WI38 (cell line): ENCODE results near the gene SLC36A2.
"Not testable (repeated sequence)": the region's sequence is repeated elsewhere in the genome, so short reads cannot be mapped to it uniquely, and the experiment has no call there.

ENCODE experiments used
- H3K4me3 ChIP-seq: 2 replicates; pipeline ENCODE4 v1.5.1; 2011; ENCODE audit warnings: low read depth, mild to moderate bottlenecking, control low read depth, low read length
- CTCF ChIP-seq: IDR thresholded peaks from 2 replicates; pipeline ENCODE4 v1.5.1; 2012; ENCODE audit warnings: low read depth, mild to moderate bottlenecking, control low read depth, low read length

Gene SLC36A2

GRCh38 chr5:151313357-151313756 is 34.0 kb downstream of the SLC36A2 start:
- TF ChIP-seq CTCF = no peak

GRCh38 chr5:151312756-151313324 is 34.5 kb downstream of the SLC36A2 start:
- no peak for TF ChIP-seq CTCF
- no peak overlapping the region for H3K4me3 ChIP-seq

More at GRCh38 chr5:151313357-151313756, 34.0 kb downstream of the SLC36A2 start:
- H3K4me3 ChIP-seq = no peak overlapping the region

GRCh38 chr5:151310932-151311331 is 36.4 kb downstream of the SLC36A2 start:
- TF ChIP-seq CTCF = no peak
- H3K4me3 ChIP-seq = no peak overlapping the region

GRCh38 chr5:151309821-151310220 is 37.5 kb downstream of the SLC36A2 start:
- H3K4me3 ChIP-seq = not testable (repeated sequence)

- H3K4me3 ChIP-seq = not testable (repeated sequence)
These were observed 38.1 kb downstream of the SLC36A2 start for GRCh38 chr5:151309266-151309665.

- no peak for TF ChIP-seq CTCF
- H3K4me3 ChIP-seq = no peak within 1 kb of the TSS
These were observed 43.7 kb downstream of the SLC36A2 start, which contains the start of gene SLC36A3 for GRCh38 chr5:151303666-151304065. Gene SLC36A3, minus strand, starts transcription at chr5:151303766. Its CDS starts 412 bp downstream, at chr5:151303354.

GRCh38 chr5:151298063-151298855 is 49.1 kb downstream of the SLC36A2 start:
- H3K4me3 ChIP-seq = no peak overlapping the region
- TF ChIP-seq CTCF = peak; percentile 22

- no peak for TF ChIP-seq CTCF
- no peak overlapping the region for H3K4me3 ChIP-seq
These were observed 50.4 kb downstream of the SLC36A2 start for GRCh38 chr5:151296974-151297373.
